IMR-90 (cell line): Measurements from ENCODE around the gene PGPEP1. TPM values are rescaled to one million over a fixed set of nuclear protein-coding genes. Genes with fewer than 3 reads are reported as not detected.

Experiments used
- ATAC-seq: fragments of 200-7000 bp; cut with Tn5 transposase; 2 replicates; pipeline ENCODE4 v1.9.1; 2020; ENCODE audit warnings: low read depth, mild to moderate bottlenecking, moderate library complexity
- BruUV-seq: library from RNA; stranded (reverse); fragments of 400-500 nt; replicated peaks from 2 replicates; lab custom pipeline; 2021; lab: Mats Ljungman, UMichigan
- CTCF ChIA-PET: fragments of 300-600 bp; formaldehyde crosslinking; extraction: SDS; loops from one replicate; lab custom pipeline; 2021; ENCODE audit warnings: antibody characterized with exemption; lab: Yijun Ruan, JAX
- POLR2A ChIA-PET: fragments of 300-600 bp; sonication (Branson Sonifier 250); formaldehyde crosslinking; loops from one replicate; lab custom pipeline; 2022; ENCODE audit warnings: antibody characterized with exemption; ENCODE audit not compliant: unreplicated experiment; lab: Charles Lee
- DNase-seq: peaks from one replicate; pipeline ENCODE4 v3.0.0; 2013
- H2AFZ ChIP-seq: replicated peaks from 2 replicates; pipeline ENCODE3; 2013; ENCODE audit warnings: low read length, mild to moderate bottlenecking; ENCODE audit not compliant: poor library complexity
- H2AK5ac ChIP-seq: 2 replicates; pipeline ENCODE4 v1.6.1; 2013; ENCODE audit warnings: low read depth, low read length, inconsistent platforms
- H2AK9ac ChIP-seq: replicated peaks from 2 replicates; pipeline ENCODE3; 2013; ENCODE audit warnings: mild to moderate bottlenecking, low read depth, low read length, moderate library complexity; ENCODE audit not compliant: poor library complexity
- H2BK120ac ChIP-seq: 2 replicates; pipeline ENCODE4 v1.6.1; 2013; ENCODE audit warnings: low read depth, low read length, inconsistent platforms
- H2BK15ac ChIP-seq: 3 replicates; pipeline ENCODE4 v1.6.1; 2013; ENCODE audit warnings: low read depth, low read length, inconsistent platforms
- H2BK20ac ChIP-seq: 2 replicates; pipeline ENCODE4 v1.6.1; 2013; ENCODE audit warnings: low read depth, mild to moderate bottlenecking, inconsistent platforms, low read length, moderate library complexity
- H2BK5ac ChIP-seq: 2 replicates; pipeline ENCODE4 v1.6.1; 2013; ENCODE audit warnings: mild to moderate bottlenecking, low read depth, low read length, inconsistent platforms; ENCODE audit not compliant: poor library complexity, severe bottlenecking
- H3K14ac ChIP-seq: replicated peaks from 2 replicates; pipeline ENCODE4 v1.6.1; 2013; ENCODE audit warnings: low read depth, low read length, inconsistent platforms
- H3K18ac ChIP-seq: 2 replicates; pipeline ENCODE4 v1.6.1; 2013; ENCODE audit warnings: low read depth, low read length, control low read depth
- H3K23ac ChIP-seq: 2 replicates; pipeline ENCODE4 v1.6.1; 2013; ENCODE audit warnings: low read depth, low read length, inconsistent platforms
- H3K27ac ChIP-seq: 2 replicates; pipeline ENCODE4 v1.5.1; 2013; ENCODE audit warnings: mild to moderate bottlenecking, control low read depth, low read length; ENCODE audit not compliant: insufficient read depth
- H3K27me3 ChIP-seq: 2 replicates; pipeline ENCODE4 v1.6.1; 2013; ENCODE audit warnings: low read length; ENCODE audit not compliant: control insufficient read depth, insufficient read depth
- H3K36me3 ChIP-seq: 2 replicates; pipeline ENCODE4 v1.6.1; 2013; ENCODE audit warnings: low read length, mixed read lengths; ENCODE audit not compliant: control insufficient read depth, insufficient read depth
- H3K4ac ChIP-seq: 2 replicates; pipeline ENCODE4 v1.6.1; 2013; ENCODE audit warnings: low read depth, low read length, inconsistent platforms
- H3K4me1 ChIP-seq: 2 replicates; pipeline ENCODE4 v1.6.1; 2013; ENCODE audit warnings: low read length, mixed read lengths; ENCODE audit not compliant: control insufficient read depth, insufficient read depth
- H3K4me2 ChIP-seq: 2 replicates; pipeline ENCODE4 v1.6.1; 2013; ENCODE audit warnings: low read depth, mild to moderate bottlenecking, control low read depth, low read length, moderate library complexity
- H3K4me3 ChIP-seq: 2 replicates; pipeline ENCODE4 v1.5.1; 2013; ENCODE audit warnings: low read depth, mild to moderate bottlenecking, control low read depth, low read length, moderate library complexity; ENCODE audit not compliant: insufficient read depth
- H3K56ac ChIP-seq: 2 replicates; pipeline ENCODE4 v1.6.1; 2013; ENCODE audit warnings: low read length, inconsistent platforms; ENCODE audit not compliant: insufficient read depth; ENCODE audit errors: extremely low read depth
- H3K79me1 ChIP-seq, 2 experiments: 2 replicates each; pipeline ENCODE4 v1.6.1; 2013; ENCODE audit warnings: low read length in 2 of 2, inconsistent platforms in 1 of 2, low read depth in 1 of 2
- H3K9ac ChIP-seq: 2 replicates; pipeline ENCODE4 v1.6.1; 2013; ENCODE audit warnings: low read depth, low read length, control low read depth
- H3K9me1 ChIP-seq: 2 replicates; pipeline ENCODE4 v1.6.1; 2013; ENCODE audit warnings: low read length, inconsistent platforms; ENCODE audit not compliant: insufficient read depth
- H3K9me3 ChIP-seq: 2 replicates; pipeline ENCODE4 v1.6.1; 2013; ENCODE audit warnings: low read length; ENCODE audit not compliant: control insufficient read depth, insufficient read depth
- H4K20me1 ChIP-seq: 2 replicates; pipeline ENCODE4 v1.6.1; 2013; ENCODE audit warnings: low read length, inconsistent platforms; ENCODE audit not compliant: insufficient read depth
- H4K5ac ChIP-seq: 2 replicates; pipeline ENCODE4 v1.6.1; 2013; ENCODE audit warnings: mild to moderate bottlenecking, low read depth, low read length, control low read depth
- H4K8ac ChIP-seq, 2 experiments: 2 replicates each; pipeline ENCODE4 v1.6.1; 2013; ENCODE audit warnings: low read depth in 2 of 2, low read length in 2 of 2, control low read depth in 1 of 2, inconsistent platforms in 1 of 2
- H4K91ac ChIP-seq: 2 replicates; pipeline ENCODE4 v1.6.1; 2013; ENCODE audit warnings: low read depth, low read length, inconsistent platforms; ENCODE audit not compliant: insufficient read depth
- BHLHE40 ChIP-seq: fragments of 150-350 bp; IDR thresholded peaks from 2 replicates; pipeline ENCODE4 v1.6.1; 2016; ENCODE audit warnings: mild to moderate bottlenecking, low read depth, low read length
- CEBPB ChIP-seq: IDR thresholded peaks from 2 replicates; pipeline ENCODE4 v1.6.1; 2012; ENCODE audit warnings: low read depth, low read length, improper control_type of control experiment
- CHD1 ChIP-seq: IDR thresholded peaks from 2 replicates; pipeline ENCODE4 v1.6.1; 2012; ENCODE audit warnings: low read depth, low read length, improper control_type of control experiment
- FOS ChIP-seq: fragments of 150-350 bp; IDR thresholded peaks from 2 replicates; pipeline ENCODE4 v1.6.1; 2016; ENCODE audit warnings: low read depth, low read length
- MAFK ChIP-seq: IDR thresholded peaks from 2 replicates; pipeline ENCODE4 v1.6.1; 2012; ENCODE audit warnings: low read depth, low read length, improper control_type of control experiment
- MXI1 ChIP-seq: IDR thresholded peaks from 2 replicates; pipeline ENCODE4 v1.6.1; 2012; ENCODE audit warnings: low read depth, mild to moderate bottlenecking, low read length, moderate library complexity, borderline replicate concordance
- NFE2L2 ChIP-seq: fragments of 150-350 bp; IDR thresholded peaks from 2 replicates; pipeline ENCODE4 v1.6.1; 2016; ENCODE audit warnings: low read depth, mild to moderate bottlenecking, low read length
- POLR2A ChIP-seq: IDR thresholded peaks from 2 replicates; pipeline ENCODE4 v1.6.1; 2012; ENCODE audit warnings: mild to moderate bottlenecking, low read depth, low read length
- RAD21 ChIP-seq: IDR thresholded peaks from 2 replicates; pipeline ENCODE4 v1.6.1; 2012; ENCODE audit warnings: low read length, improper control_type of control experiment
- RCOR1 ChIP-seq: IDR thresholded peaks from 2 replicates; pipeline ENCODE4 v1.6.1; 2012; ENCODE audit warnings: mild to moderate bottlenecking, low read length, improper control_type of control experiment; ENCODE audit not compliant: insufficient replicate concordance
- RFX5 ChIP-seq: IDR thresholded peaks from 2 replicates; pipeline ENCODE4 v1.8.0; 2012; ENCODE audit warnings: low read depth, mild to moderate bottlenecking, low read length, moderate library complexity
- SMC3 ChIP-seq: fragments of 150-350 bp; IDR thresholded peaks from 2 replicates; pipeline ENCODE4 v1.6.1; 2016; ENCODE audit warnings: low read depth, mild to moderate bottlenecking, antibody characterized with exemption, low read length, moderate library complexity
- USF2 ChIP-seq: fragments of 150-350 bp; IDR thresholded peaks from 2 replicates; pipeline ENCODE4 v1.6.1; 2017; ENCODE audit warnings: mild to moderate bottlenecking, antibody characterized with exemption, low read length, low read depth
- WGBS, 2 experiments: methylation state at CpG; one replicate each; pipeline versions ENCODE4 v1.1.5 to v1.1.7; 2013; ENCODE audit warnings: missing lambda C conversion rate in 2 of 2; ENCODE audit not compliant: insufficient read length in 1 of 2; ENCODE audit errors: extremely low coverage in 2 of 2; 5-methylcytosine and 5-hydroxymethylcytosine counted together
- dilution Hi-C: fragments of 300-500 bp; cut with HindIII; formaldehyde crosslinking; loops from one replicate; pipeline ENCODE4 v1.14.3; 2018; ENCODE audit warnings: low sequenced_read_pairs; ENCODE audit not compliant: unreplicated experiment
- in situ Hi-C: fragments of 300-500 bp; cut with MboI; formaldehyde crosslinking; loops from 3 replicates; pipeline ENCODE4 v1.14.3; 2019; ENCODE audit warnings: low sequenced_read_pairs, inconsistent platforms, mixed read lengths
- intact Hi-C: fragments of 100-400 bp; cut with micrococcal nuclease; formaldehyde crosslinking; loops from 2 replicates; pipeline ENCODE4 v1.10.0; 2022
- polyA plus RNA-seq, 3 experiments: library from polyadenylated mRNA; depleted of rRNA; stranded (reverse); fragments of >200 nt; gene quantifications; 2 replicates each; pipeline ENCODE4 v1.2.3, GENCODE V29; 2012; ENCODE audit warnings: low replicate concordance in 1 of 3
- total RNA-seq: library from RNA; depleted of rRNA; stranded (reverse); fragments of >200 nt; gene quantifications from 2 replicates; pipeline ENCODE4 v1.2.3, GENCODE V29; 2012
- TF ChIP-seq, protein P1 (sequence below): conservative IDR thresholded peaks from 2 replicates; pipeline ENCODE4 v1.5.1; 2012; ENCODE audit warnings: mild to moderate bottlenecking, low read depth, low read length, improper control_type of control experiment

Gene PGPEP1
- total and polyA plus RNA-seq, 2 of the 4 experiments (the other 2 are of a cell fraction): 11.8 to 14.3 TPM

DNA sequence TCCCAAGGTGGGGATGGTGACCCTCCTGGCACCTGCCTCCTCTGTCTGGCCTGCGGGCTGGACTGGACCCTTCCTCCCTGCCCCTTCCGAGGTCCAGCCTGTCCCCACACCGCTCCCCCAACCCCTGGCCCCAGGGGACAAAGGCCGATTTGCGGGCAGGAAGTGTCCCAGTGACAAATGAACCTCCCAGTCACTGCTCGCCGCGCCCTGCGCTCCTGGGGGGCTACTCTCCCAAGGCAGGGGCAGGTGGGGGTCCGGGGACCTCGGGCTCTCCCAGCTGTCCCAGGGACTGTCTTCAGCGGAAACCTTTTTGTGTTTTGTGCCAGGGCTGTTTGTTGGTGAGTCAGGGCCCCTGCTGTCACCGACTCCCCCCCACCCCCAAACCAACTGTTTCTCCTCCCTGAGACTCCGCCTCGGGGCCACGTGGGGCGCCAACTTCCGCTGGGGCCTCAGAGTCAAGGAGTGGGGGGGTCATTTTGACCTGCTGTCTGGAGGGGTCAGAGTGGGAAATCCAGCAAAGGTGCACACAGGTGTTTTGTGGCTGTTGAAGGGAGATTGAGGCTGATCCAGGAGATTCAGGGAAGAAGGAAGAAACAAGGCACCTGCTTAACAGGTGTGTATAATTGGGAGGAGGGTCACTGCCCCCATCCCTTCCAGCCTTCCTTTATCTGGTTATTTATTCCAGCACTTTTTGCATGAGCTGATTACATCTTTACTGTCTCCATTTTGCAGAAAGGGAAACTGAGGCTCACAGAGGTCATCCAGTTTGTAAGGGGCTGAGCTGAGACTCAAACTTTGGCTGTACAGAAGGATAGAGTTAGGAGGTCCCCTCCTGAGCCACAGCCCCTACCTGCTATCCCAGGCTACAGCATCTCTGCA is 831 bp downstream of the PGPEP1 start:
- ATAC-seq (peak; percentile 68), DNase-seq (peak; percentile 42)
- H2AK9ac ChIP-seq: peak overlapping the region; percentile 65
- peaks cover 12% of the 10 kb centered on the region for H3K4me1 ChIP-seq
- H2AFZ ChIP-seq: peak overlapping the region; percentile 90
- H3K9me3 ChIP-seq: no peaks in the 10 kb centered on the region
- BruUV-seq: no TSS peak
- peak overlapping the region; percentile 62 for H3K9ac ChIP-seq
- peaks cover 0 to 18% of the 10 kb centered on the region in 2 experiments; a peak in 3 of 4 replicates for H3K79me1 ChIP-seq
- CTCF ChIA-PET: no interaction called here
- in situ Hi-C loops: no loop called here
- H3K56ac ChIP-seq: no peak overlapping the region
- H2BK120ac ChIP-seq: 0 out of 2 replicates have a peak overlapping the region, but pooled peaks have one; percentile 24
- peak overlapping the region in 1 of 2 experiments; percentile 69; a peak in 2 of 4 replicates for H4K8ac ChIP-seq
- H3K4ac ChIP-seq: peak overlapping the region; percentile 57
- H2BK15ac ChIP-seq: 0 out of 3 replicates have a peak overlapping the region, but pooled peaks have one; percentile 2
- no peak overlapping the region for H2BK5ac ChIP-seq
- H4K91ac ChIP-seq: 0 out of 2 replicates have a peak overlapping the region, but pooled peaks have one; percentile 4
- no peaks in the 10 kb centered on the region for H3K27me3 ChIP-seq
- peak overlapping the region; percentile 34; the same call in 1 of the 2 replicates for H3K23ac ChIP-seq
- no peak overlapping the region; the same call in 1 of the 2 replicates for H3K18ac ChIP-seq
- H3K27ac ChIP-seq: peak overlapping the region; percentile 10; the same call in 1 of the 2 replicates
- peak overlapping the region; percentile 78 for H3K4me3 ChIP-seq
- peak overlapping the region; percentile 85 for H3K4me2 ChIP-seq
- no CpG with 5 or more reads among the region's 18 CpGs for WGBS, 2 experiments
- dilution Hi-C loops: no loop called here
- intact Hi-C loops: no loop called here
- H3K9me1 ChIP-seq: peaks cover 4% of the 10 kb centered on the region; the same call in 1 of the 2 replicates
- H3K36me3 ChIP-seq: peaks cover 2% of the 10 kb centered on the region; the same call in 1 of the 2 replicates
- 0 out of 2 replicates have a peak overlapping the region, but pooled peaks have one; percentile 28 for H4K5ac ChIP-seq
- H2BK20ac ChIP-seq: no peak overlapping the region
- H4K20me1 ChIP-seq: peaks cover 4% of the 10 kb centered on the region; the same call in 1 of the 2 replicates
- POLR2A ChIA-PET: no interaction called here
- peak overlapping the region; percentile 73 for H3K14ac ChIP-seq
- H2AK5ac ChIP-seq: peak overlapping the region; percentile 66
- no peak for TF ChIP-seq RFX5
- TF ChIP-seq, protein P1, sequence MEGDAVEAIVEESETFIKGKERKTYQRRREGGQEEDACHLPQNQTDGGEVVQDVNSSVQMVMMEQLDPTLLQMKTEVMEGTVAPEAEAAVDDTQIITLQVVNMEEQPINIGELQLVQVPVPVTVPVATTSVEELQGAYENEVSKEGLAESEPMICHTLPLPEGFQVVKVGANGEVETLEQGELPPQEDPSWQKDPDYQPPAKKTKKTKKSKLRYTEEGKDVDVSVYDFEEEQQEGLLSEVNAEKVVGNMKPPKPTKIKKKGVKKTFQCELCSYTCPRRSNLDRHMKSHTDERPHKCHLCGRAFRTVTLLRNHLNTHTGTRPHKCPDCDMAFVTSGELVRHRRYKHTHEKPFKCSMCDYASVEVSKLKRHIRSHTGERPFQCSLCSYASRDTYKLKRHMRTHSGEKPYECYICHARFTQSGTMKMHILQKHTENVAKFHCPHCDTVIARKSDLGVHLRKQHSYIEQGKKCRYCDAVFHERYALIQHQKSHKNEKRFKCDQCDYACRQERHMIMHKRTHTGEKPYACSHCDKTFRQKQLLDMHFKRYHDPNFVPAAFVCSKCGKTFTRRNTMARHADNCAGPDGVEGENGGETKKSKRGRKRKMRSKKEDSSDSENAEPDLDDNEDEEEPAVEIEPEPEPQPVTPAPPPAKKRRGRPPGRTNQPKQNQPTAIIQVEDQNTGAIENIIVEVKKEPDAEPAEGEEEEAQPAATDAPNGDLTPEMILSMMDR: no peak
- no peak for TF ChIP-seq NFE2L2
- peak; percentile 72; the same call in 1 of the 2 replicates for TF ChIP-seq MXI1
- TF ChIP-seq MAFK: no peak
- no peak for TF ChIP-seq RCOR1
- TF ChIP-seq BHLHE40: no peak
- TF ChIP-seq USF2: peak; percentile 93
- TF ChIP-seq RAD21: no peak
- TF ChIP-seq FOS: no peak
- TF ChIP-seq CHD1: no peak
- no peak for TF ChIP-seq SMC3
- no peak for TF ChIP-seq POLR2A
- no peak for TF ChIP-seq CEBPB
